Neural cell (in vitro differentiated cells): ENCODE results near the gene HS6ST1.

Experiments used
- POLR2AphosphoS5 ChIP-seq: IDR thresholded peaks from 2 replicates; pipeline ENCODE4 v1.6.1; 2012
- SMC3 ChIP-seq: fragments of 450-650 bp; conservative IDR thresholded peaks from 2 replicates; pipeline ENCODE4 v1.6.1; 2014; ENCODE audit warnings: antibody characterized with exemption, mild to moderate bottlenecking, moderate library complexity; ENCODE audit not compliant: poor library complexity
- TF ChIP-seq, protein P1 (sequence below): fragments of 450-650 bp; IDR thresholded peaks from 2 replicates; pipeline ENCODE4 v1.5.1; 2014; ENCODE audit warnings: antibody characterized with exemption, mild to moderate bottlenecking, moderate library complexity; ENCODE audit not compliant: poor library complexity, severe bottlenecking

GRCh38 chr2:128293870-128294455 lies 24.7 kb downstream of the HS6ST1 start:
- no peak for TF ChIP-seq SMC3
- no peak for TF ChIP-seq POLR2AphosphoS5
- TF ChIP-seq, protein P1, sequence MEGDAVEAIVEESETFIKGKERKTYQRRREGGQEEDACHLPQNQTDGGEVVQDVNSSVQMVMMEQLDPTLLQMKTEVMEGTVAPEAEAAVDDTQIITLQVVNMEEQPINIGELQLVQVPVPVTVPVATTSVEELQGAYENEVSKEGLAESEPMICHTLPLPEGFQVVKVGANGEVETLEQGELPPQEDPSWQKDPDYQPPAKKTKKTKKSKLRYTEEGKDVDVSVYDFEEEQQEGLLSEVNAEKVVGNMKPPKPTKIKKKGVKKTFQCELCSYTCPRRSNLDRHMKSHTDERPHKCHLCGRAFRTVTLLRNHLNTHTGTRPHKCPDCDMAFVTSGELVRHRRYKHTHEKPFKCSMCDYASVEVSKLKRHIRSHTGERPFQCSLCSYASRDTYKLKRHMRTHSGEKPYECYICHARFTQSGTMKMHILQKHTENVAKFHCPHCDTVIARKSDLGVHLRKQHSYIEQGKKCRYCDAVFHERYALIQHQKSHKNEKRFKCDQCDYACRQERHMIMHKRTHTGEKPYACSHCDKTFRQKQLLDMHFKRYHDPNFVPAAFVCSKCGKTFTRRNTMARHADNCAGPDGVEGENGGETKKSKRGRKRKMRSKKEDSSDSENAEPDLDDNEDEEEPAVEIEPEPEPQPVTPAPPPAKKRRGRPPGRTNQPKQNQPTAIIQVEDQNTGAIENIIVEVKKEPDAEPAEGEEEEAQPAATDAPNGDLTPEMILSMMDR, result no peak
